Testis (tissue), 2 donors: Measurements from ENCODE around the gene CCDC138.

Experiments used
- POLR2A ChIP-seq: fragments of 450-650 bp; IDR thresholded peaks from one replicate; pipeline ENCODE4 v1.6.1; 2017; ENCODE audit warnings: antibody characterized with exemption, mild to moderate bottlenecking, moderate library complexity
- TF ChIP-seq, protein P1 (sequence below), 3 experiments: fragments of 450-650 bp in 2 of 3; fragments of 200-600 bp in 1 of 3; sonication (generic) in 1 of 3; IDR thresholded peaks; one replicate each; pipeline ENCODE4 v1.5.1; 2016 to 2019; ENCODE audit warnings: antibody characterized with exemption in 3 of 3, mild to moderate bottlenecking in 2 of 3, moderate library complexity in 1 of 3

DNA sequence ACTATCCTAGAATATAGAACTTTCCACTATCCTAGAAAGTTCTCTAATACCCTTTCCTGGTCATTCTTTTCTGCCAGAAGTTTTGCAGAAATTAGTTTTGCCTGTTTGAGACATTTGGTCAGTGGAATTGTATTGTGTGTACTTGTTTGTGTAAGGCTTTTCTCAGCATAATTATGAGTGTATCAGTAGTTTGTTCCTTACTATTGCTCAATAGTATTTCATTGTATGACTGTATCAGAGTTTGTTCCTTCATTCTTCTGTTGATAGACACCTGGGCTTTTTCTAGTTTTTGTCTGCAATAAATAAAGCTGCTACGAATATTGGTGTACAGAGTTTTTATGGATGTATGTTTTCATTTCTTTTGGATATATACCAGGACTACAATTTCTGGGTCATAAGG is 27.2 kb downstream of the CCDC138 start:
- TF ChIP-seq, protein P1, sequence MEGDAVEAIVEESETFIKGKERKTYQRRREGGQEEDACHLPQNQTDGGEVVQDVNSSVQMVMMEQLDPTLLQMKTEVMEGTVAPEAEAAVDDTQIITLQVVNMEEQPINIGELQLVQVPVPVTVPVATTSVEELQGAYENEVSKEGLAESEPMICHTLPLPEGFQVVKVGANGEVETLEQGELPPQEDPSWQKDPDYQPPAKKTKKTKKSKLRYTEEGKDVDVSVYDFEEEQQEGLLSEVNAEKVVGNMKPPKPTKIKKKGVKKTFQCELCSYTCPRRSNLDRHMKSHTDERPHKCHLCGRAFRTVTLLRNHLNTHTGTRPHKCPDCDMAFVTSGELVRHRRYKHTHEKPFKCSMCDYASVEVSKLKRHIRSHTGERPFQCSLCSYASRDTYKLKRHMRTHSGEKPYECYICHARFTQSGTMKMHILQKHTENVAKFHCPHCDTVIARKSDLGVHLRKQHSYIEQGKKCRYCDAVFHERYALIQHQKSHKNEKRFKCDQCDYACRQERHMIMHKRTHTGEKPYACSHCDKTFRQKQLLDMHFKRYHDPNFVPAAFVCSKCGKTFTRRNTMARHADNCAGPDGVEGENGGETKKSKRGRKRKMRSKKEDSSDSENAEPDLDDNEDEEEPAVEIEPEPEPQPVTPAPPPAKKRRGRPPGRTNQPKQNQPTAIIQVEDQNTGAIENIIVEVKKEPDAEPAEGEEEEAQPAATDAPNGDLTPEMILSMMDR (IDR thresholded peaks at IDR 0.05) = no peak
- no peak for TF ChIP-seq POLR2A
